HG02840 (cell line): ENCODE measurements around the gene UTP14A.
A peak's percentile ranks its signal among the peaks of the same experiment; 100 is the strongest.
"Not testable (repeated sequence)": the region's sequence is repeated elsewhere in the genome, so short reads cannot be mapped to it uniquely, and the experiment has no call there.

Experiments
- ATAC-seq: cut with Tn5 transposase; IDR thresholded peaks from one replicate; pipeline ENCODE4 v1.9.1; 2021; ENCODE audit warnings: mild to moderate bottlenecking, moderate library complexity, moderate number of reproducible peaks; ENCODE audit not compliant: unreplicated experiment, low FRiP score

UTP14A gene, protein sequence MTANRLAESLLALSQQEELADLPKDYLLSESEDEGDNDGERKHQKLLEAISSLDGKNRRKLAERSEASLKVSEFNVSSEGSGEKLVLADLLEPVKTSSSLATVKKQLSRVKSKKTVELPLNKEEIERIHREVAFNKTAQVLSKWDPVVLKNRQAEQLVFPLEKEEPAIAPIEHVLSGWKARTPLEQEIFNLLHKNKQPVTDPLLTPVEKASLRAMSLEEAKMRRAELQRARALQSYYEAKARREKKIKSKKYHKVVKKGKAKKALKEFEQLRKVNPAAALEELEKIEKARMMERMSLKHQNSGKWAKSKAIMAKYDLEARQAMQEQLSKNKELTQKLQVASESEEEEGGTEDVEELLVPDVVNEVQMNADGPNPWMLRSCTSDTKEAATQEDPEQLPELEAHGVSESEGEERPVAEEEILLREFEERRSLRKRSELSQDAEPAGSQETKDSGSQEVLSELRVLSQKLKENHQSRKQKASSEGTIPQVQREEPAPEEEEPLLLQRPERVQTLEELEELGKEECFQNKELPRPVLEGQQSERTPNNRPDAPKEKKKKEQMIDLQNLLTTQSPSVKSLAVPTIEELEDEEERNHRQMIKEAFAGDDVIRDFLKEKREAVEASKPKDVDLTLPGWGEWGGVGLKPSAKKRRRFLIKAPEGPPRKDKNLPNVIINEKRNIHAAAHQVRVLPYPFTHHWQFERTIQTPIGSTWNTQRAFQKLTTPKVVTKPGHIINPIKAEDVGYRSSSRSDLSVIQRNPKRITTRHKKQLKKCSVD

GRCh38 chrX:129905787-129906580 lies at the start of gene UTP14A:
TSS of gene UTP14A (plus strand) at chrX:129906164. CDS start at chrX:129906211, 47 bp downstream.
- peak; percentile 92 for ATAC-seq

DNA sequence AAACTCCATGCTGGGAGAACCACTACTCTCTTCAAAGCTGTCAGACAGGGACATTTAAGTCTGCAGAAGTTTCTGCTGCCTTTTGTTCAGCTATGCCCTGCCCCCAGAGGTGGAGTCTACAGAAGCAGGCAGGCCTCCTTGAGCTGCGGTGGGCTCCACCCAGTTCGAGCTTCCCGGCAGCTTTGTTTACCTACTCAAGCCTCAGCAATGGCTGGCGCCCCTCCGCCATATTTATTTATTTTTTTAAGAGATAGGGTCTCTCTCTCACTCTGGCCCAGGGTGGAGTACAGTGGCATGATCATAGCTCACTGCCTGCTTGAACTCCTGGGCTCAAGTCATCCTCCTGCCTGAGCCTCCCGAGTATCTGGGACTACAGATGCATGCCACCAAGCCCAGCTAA lies 46.8 kb upstream of the UTP14A start:
- not testable (repeated sequence) for ATAC-seq

- ATAC-seq = not testable (repeated sequence)
These were observed 39.6 kb upstream of the UTP14A start for GRCh38 chrX:129866321-129866720.

DNA sequence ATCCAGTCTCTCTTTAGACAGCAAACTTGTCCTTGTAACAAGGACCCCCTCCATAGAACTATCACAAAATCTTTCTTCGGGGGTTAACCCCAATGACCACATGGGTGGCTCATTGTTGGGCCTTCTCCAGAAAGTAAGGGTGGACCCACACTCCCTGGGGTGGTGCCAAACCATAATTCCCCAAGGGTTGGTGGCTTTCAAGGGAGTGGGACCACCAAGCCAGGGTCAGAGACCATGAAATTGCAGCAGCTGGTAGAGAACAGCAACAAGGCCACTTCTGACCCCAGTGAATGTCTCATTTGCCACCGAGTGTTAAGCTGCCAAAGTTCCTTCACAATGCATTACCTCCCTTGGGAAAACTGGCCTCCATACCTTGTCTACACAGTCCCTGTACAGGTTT lies 33.4 kb upstream of the UTP14A start:
- ATAC-seq = no peak

- ATAC-seq = no peak
These were observed 30.3 kb upstream of the UTP14A start for GRCh38 chrX:129875669-129876068.

DNA sequence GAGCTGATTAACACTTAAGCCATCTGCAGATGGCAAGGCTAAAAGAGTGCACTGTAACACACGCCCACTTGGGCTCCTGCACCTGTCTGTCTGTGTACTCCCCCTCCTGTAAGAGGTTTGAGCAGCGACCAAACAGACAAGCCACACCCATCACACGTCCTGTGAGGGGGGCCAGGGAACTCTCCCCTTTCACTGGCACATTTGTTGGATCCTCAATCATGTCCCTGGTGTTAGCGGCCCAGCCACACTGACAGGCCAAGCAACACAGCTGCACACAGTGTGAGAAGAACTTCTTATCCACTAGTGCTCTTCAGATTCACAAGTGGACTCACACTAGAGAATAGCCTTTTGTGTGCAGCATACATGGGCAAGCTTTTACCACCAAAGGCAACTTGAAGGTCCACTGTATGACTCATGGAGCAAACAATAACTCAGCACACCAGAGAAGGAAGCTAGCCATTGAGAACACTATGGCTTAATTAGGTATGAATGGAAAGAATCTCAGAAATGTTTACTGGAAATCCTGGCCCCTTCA lies 29.1 kb upstream of the UTP14A start:
- no peak for ATAC-seq

DNA sequence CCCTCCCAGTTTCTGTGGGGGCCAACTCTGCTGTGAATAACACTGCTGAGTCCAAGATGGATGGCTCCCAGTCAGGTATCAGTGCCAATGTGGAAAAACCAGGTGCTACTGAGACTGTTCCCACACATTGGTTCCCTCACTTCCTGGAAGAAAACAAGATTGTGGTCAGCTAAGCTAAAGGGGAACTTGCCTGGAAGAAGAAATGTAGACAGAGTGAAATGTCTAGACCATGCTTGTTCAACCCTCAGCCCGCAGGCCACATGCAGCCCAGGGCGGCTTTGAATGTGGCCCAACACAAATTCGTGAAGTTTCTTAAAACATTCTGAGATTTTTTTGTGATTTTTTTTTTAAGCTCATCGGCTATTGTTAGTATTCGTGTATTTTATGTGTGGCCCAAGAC lies 28.6 kb upstream of the UTP14A start:
- ATAC-seq = no peak

GRCh38 chrX:129900054-129900453 lies 5.9 kb upstream of the UTP14A start:
- no peak for ATAC-seq

GRCh38 chrX:129908636-129909035 lies 2.7 kb downstream of the UTP14A start:
- no peak for ATAC-seq

DNA sequence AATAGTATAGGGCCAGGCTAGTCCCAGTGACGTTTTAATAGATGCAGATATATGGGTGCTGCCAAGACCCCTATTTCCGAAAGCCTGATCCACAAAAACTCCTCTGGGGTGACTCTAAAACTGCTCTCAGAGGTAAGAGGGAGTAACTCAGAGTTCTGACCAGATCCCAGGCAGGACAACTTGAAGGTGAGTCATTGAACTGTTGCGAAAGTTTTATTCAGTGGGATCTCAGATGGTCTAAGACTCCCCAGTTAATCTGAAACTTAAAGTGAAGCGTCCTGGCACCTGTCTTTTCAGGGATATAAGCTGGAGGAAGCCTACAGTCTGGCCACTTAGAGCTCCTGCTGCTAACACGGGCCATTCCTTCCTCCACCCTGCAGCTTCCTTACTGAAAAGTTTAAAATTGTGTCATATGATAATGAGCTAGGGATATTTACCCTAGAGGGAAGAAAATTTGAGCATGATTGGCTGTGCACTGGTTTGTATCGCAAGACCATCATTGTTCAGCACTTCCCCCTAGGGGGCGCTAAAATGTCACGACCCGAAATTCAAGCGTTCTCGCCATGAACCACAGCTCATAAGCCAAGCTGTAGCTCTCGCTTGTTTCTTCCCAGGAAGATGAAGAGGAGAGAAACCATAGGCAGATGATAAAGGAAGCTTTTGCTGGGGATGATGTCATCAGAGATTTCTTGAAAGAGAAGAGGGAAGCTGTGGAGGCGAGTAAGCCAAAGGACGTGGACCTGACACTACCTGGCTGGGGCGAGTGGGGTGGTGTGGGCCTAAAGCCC lies 19.5 kb downstream of the UTP14A start:
- ATAC-seq = no peak

- ATAC-seq = no peak
These were observed 25.0 kb downstream of the UTP14A start for GRCh38 chrX:129930941-129931410.

GRCh38 chrX:129931411-129932015 lies 25.5 kb downstream of the UTP14A start:
- ATAC-seq = peak; percentile 67

GRCh38 chrX:129932016-129932820 lies 26.3 kb downstream of the UTP14A start:
- ATAC-seq = peak; percentile 34

DNA sequence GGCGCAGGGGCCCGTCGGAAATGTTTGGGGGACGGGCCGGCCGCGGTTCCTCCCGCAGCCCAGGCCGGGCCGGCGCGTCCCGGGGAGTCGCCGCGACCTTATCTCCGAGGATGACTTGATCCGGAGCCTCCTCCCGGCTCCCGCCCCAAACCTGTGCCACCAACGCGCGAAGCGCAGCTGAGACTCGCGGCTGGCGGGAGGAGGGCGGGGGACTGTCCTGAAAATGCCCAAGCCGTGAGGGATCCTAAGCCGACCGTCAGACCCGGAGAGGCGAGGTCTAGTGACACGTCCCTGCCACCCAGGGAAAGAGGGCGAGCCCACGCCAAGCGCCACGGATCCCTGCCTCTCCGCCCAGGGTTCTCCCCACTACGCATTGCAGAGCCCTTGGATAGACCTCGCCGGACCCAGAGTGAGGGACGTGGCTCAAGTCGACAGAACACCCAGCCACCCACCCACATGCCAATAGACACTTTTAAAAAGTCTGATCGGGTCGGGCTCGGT lies 26.9 kb downstream of the UTP14A start:
- ATAC-seq = no peak

- no peak for ATAC-seq
These were observed 27.7 kb downstream of the UTP14A start for GRCh38 chrX:129933700-129934099.

GRCh38 chrX:129934461-129934860 lies 28.5 kb downstream of the UTP14A start:
- no peak for ATAC-seq

GRCh38 chrX:129934952-129935351 lies 29.0 kb downstream of the UTP14A start:
- no peak for ATAC-seq

DNA sequence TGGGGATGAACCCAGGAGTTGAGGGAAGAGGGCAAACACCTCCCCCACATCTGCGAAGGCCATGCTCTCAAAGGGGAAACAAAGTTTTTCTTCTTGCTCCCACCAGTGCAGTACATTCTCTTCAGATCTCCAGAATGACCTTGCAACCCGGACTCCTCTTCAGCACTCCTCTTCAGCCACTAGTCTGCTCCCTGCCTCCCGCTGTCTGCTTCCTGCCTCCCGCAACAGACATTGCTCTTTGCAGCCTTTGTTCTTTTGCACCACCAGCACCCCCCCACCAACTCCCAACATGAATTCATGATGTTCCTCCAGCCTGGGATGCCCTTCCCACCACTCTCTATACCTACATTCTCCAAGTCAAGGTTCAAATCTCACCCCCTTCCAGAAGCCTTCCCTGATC lies 32.1 kb downstream of the UTP14A start:
- ATAC-seq = no peak
